Psoas muscle (tissue), 8 donors: ENCODE measurements around the gene KLHL41. TPM values are rescaled to one million over a fixed set of nuclear protein-coding genes. Genes with fewer than 3 reads are reported as not detected.

Experiments used
- ATAC-seq, 4 donors: fragments of 200-7000 bp; cut with Tn5 transposase; one replicate each; pipeline ENCODE4 v1.9.1; 2020; ENCODE audit warnings: moderate library complexity in 3 of 4, mild to moderate bottlenecking in 2 of 4
- DNase-seq, 2 donors: peaks; one replicate each; pipeline ENCODE4 v3.0.0-alpha.2; 2020
- H3K27ac ChIP-seq: fragments of 200-600 bp; one replicate; pipeline ENCODE4 v1.8.0; 2022
- H3K27me3 ChIP-seq, 3 donors: fragments of 200-600 bp in 1 of 3; one replicate each; pipeline versions ENCODE4 v1.6.1 to v1.8.0; 2013 to 2022; ENCODE audit warnings: low read length in 2 of 3, mild to moderate bottlenecking in 2 of 3, moderate library complexity in 1 of 3; ENCODE audit not compliant: insufficient read depth in 3 of 3
- H3K36me3 ChIP-seq, 2 donors: fragments of 200-600 bp in 1 of 2; one replicate each; pipeline versions ENCODE4 v1.6.1 to v1.8.0; 2013 to 2022; ENCODE audit warnings: low read depth in 1 of 2, mild to moderate bottlenecking in 1 of 2, moderate library complexity in 1 of 2; ENCODE audit not compliant: insufficient read depth in 1 of 2
- H3K4me1 ChIP-seq: fragments of 200-600 bp; one replicate; pipeline ENCODE4 v1.8.0; 2022
- H3K4me3 ChIP-seq: fragments of 200-600 bp; one replicate; pipeline ENCODE4 v1.8.0; 2022; ENCODE audit warnings: mild to moderate bottlenecking
- H3K9me3 ChIP-seq: fragments of 200-600 bp; one replicate; pipeline ENCODE4 v1.8.0; 2022
- CTCF ChIP-seq: fragments of 200-600 bp; IDR thresholded peaks from one replicate; pipeline ENCODE4 v1.8.0; 2022; ENCODE audit warnings: antibody characterized with exemption
- whole genome bisulfite sequencing, 3 donors: extraction: QIAGEN DNeasy Blood & Tissue Kit; methylation state at CpG; one replicate each; pipeline versions ENCODE4 v1.1.6 to v1.1.7; 2013; 5-methylcytosine and 5-hydroxymethylcytosine counted together
- intact Hi-C, 2 donors: fragments of 100-400 bp; cut with DNase I; formaldehyde crosslinking; loops; one replicate each; pipeline versions ENCODE4 v1.11.0 to v1.14.2; 2022
- polyA plus RNA-seq, 3 donors: library from polyadenylated mRNA; stranded (reverse); fragments of 200-250 nt; gene quantifications; one replicate each; pipeline ENCODE4 v1.2.3, GENCODE V29; 2013
- total RNA-seq, 4 donors: library from RNA; stranded (reverse); fragmentation: NEBNext Ultra II Directional in 2 of 4; extraction: Animal tissue kit (Norgen Biotek cat#: 25700) in 2 of 4; gene quantifications; one replicate each; pipeline versions ENCODE4 v1.2.1 to v1.2.4, GENCODE V29; 2021 to 2023
- donor health status: healthy with polysubstance abuse.
- donor health status: DM: no; HTN: no; CAD: no; lungs with moderate emphysema.
- donor health status: Bipolar disorder and iron deficiency.
- donor health status: healthy.
- donor health status: DM: yes; HTN: yes; CAD: no.
- donor health status: DM: no; HTN: no; CAD: no.
- donor health status: DM: no; HTN: no; CAD: no.
- donor health status: DM: yes; HTN: yes; CAD: no.

The KLHL41 gene
- total and polyA plus RNA-seq, 7 donors = 639 to 3,578 (median 3,179) TPM

GRCh38 chr2:169520896-169521295 lies 11.4 kb downstream of the KLHL41 start:
- no peaks in the 10 kb centered on the region for H3K9me3 ChIP-seq
- peaks cover 0 to 94% of the 10 kb centered on the region in 2 donors for H3K36me3 ChIP-seq
- peak overlapping the region; percentile 56 for H3K27ac ChIP-seq
- DNase-seq (no peak), ATAC-seq (no peak)
- TF ChIP-seq CTCF = no peak
- H3K4me1 ChIP-seq = peaks cover 52% of the 10 kb centered on the region
- intact Hi-C loops = no loop called here
- peak overlapping the region; percentile 12 for H3K4me3 ChIP-seq
- H3K27me3 ChIP-seq = no peaks in the 10 kb centered on the region

- no peaks in the 10 kb centered on the region for H3K9me3 ChIP-seq
- H3K4me1 ChIP-seq = peaks cover 34% of the 10 kb centered on the region
- no peak overlapping the region for H3K4me3 ChIP-seq
- H3K27ac ChIP-seq = peak overlapping the region; percentile 57
- ATAC-seq = no peak
- H3K27me3 ChIP-seq = no peaks in the 10 kb centered on the region
- 59 to 69% (median 61%) methylated on average over 5 of the region's 5 CpGs for WGBS, 3 donors
- intact Hi-C loops = no loop called here
- peaks cover 5 to 96% of the 10 kb centered on the region in 2 donors for H3K36me3 ChIP-seq
- TF ChIP-seq CTCF = no peak
- DNase-seq = no peak
Observed at GRCh38 chr2:169523681-169524080, 14.2 kb downstream of the KLHL41 start.

GRCh38 chr2:169525434-169525833 lies 15.9 kb downstream of the KLHL41 start:
- TF ChIP-seq CTCF = no peak
- no peak for ATAC-seq
- no peak for DNase-seq
- no peaks in the 10 kb centered on the region for H3K9me3 ChIP-seq
- intact Hi-C loops = no loop called here
- peaks cover 8 to 98% of the 10 kb centered on the region in 2 donors for H3K36me3 ChIP-seq
- H3K4me3 ChIP-seq = no peak overlapping the region
- WGBS, 3 donors = 62 to 78% (median 63%) methylated on average over 2 of the region's 2 CpGs
- no peaks in the 10 kb centered on the region for H3K27me3 ChIP-seq
- H3K4me1 ChIP-seq = peaks cover 29% of the 10 kb centered on the region
- peak overlapping the region; percentile 33 for H3K27ac ChIP-seq

GRCh38 chr2:169526451-169526850 lies 16.9 kb downstream of the KLHL41 start:
- H3K9me3 ChIP-seq = no peaks in the 10 kb centered on the region
- no peak for ATAC-seq

More at GRCh38 chr2:169526451-169526850, 16.9 kb downstream of the KLHL41 start:
- Histone ChIP-seq H3K36me3 (peaks cover 8 to 98% of the 10 kb centered on the region in 2 donors), H3K4me3 (no peak overlapping the region), H3K27ac (peak overlapping the region; percentile 53), H3K27me3 (no peaks in the 10 kb centered on the region), H3K4me1 (peaks cover 19% of the 10 kb centered on the region)
- TF ChIP-seq CTCF = no peak
- intact Hi-C loops = no loop called here
- DNase-seq = no peak
